ENCODE measurements around the gene TUBB3. TPM values are rescaled to one million over a fixed set of nuclear protein-coding genes. Genes with fewer than 3 reads are reported as not detected.

The TUBB3 gene
- total and polyA plus RNA-seq, 10 donors, result 0.41 to 4.3 (median 1.1) TPM; not detected in 2

DNA sequence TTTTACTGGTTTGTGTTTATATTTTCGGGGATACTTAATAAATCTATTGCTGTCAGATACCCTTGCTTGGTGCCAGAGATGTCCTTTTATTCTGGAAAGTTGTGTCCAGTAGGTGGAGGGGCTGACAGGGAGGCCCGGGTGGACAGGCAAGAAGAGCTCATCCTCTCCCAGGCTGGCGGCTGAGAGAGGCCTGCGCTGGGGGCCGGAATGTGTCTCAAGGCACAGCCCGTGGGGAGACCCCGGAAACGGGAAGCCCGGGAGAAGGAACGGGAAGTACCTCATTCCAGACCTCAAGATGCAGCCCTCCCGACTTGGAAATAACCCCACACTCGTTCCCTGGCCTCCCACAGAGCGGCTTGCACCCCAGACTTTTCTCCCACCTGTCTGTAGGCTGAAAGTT lies 12.9 kb downstream of the TUBB3 start:
- intact Hi-C loops (cut with DNase I; ENCODE audit: low total_unique reads), result no loop called here
- H3K4me1 ChIP-seq, result peaks cover 0 to 5% (median 0%) of the 10 kb centered on the region in 6 donors
- no peaks in the 10 kb centered on the region for H3K36me3 ChIP-seq
- no peak overlapping the region for H3K4me3 ChIP-seq
- TF ChIP-seq POLR2A (IDR thresholded peaks at IDR 0.05) (no peak), POLR2AphosphoS5 (IDR thresholded peaks at IDR 0.05) (no peak)
- TF ChIP-seq, protein P1, sequence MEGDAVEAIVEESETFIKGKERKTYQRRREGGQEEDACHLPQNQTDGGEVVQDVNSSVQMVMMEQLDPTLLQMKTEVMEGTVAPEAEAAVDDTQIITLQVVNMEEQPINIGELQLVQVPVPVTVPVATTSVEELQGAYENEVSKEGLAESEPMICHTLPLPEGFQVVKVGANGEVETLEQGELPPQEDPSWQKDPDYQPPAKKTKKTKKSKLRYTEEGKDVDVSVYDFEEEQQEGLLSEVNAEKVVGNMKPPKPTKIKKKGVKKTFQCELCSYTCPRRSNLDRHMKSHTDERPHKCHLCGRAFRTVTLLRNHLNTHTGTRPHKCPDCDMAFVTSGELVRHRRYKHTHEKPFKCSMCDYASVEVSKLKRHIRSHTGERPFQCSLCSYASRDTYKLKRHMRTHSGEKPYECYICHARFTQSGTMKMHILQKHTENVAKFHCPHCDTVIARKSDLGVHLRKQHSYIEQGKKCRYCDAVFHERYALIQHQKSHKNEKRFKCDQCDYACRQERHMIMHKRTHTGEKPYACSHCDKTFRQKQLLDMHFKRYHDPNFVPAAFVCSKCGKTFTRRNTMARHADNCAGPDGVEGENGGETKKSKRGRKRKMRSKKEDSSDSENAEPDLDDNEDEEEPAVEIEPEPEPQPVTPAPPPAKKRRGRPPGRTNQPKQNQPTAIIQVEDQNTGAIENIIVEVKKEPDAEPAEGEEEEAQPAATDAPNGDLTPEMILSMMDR (IDR thresholded peaks at IDR 0.05 in 8 of 11, conservative IDR thresholded peaks at IDR 0.05 in 3 of 11), result no peak
- 74 to 82% (median 80%) methylated on average over 13 of the region's 13 CpGs for WGBS, 5 donors
- H3K27me3 ChIP-seq (replicated peaks in 1 of 7), result peaks cover 0 to 33% (median 0%) of the 10 kb centered on the region in 7 donors
- H3K9me3 ChIP-seq, result no peaks in the 10 kb centered on the region
- no peak overlapping the region for H3K27ac ChIP-seq
- no peak for DNase-seq

DNA sequence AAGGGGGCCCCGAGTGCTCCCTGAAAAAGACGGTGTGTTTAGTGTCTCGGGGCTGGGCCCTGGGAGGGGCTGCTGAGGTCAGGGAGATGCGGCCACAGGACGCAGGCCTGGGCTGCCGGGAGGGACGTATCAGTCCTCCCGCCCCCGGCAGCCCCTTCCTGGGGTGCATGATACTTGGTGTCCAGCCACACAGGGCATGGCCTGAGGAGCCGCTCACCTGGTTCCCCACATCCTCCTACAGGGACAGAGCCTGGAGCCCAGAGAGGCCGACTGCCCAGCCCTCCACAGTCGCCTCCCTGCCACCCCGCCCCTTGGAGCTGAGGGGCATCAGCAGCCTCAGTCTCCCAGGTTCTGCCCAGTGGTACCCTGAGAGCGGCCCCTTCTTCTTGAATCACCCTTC lies 13.4 kb downstream of the TUBB3 start:
- no peaks in the 10 kb centered on the region for H3K36me3 ChIP-seq
- DNase-seq, result no peak
- intact Hi-C loops (cut with DNase I; ENCODE audit: low total_unique reads), result no loop called here
- no peaks in the 10 kb centered on the region for H3K9me3 ChIP-seq
- peaks cover 0 to 31% (median 0%) of the 10 kb centered on the region in 7 donors for H3K27me3 ChIP-seq (replicated peaks in 1 of 7)
- H3K4me3 ChIP-seq, result no peak overlapping the region
- no peak overlapping the region for H3K27ac ChIP-seq
- TF ChIP-seq, protein P1 (IDR thresholded peaks at IDR 0.05 in 8 of 11, conservative IDR thresholded peaks at IDR 0.05 in 3 of 11), result no peak
- TF ChIP-seq POLR2AphosphoS5 (IDR thresholded peaks at IDR 0.05), result no peak
- TF ChIP-seq POLR2A (IDR thresholded peaks at IDR 0.05), result no peak
- 87 to 92% (median 91%) methylated on average over 11 to 14 of the region's 14 CpGs for WGBS, 5 donors
- peaks cover 0 to 2% (median 0%) of the 10 kb centered on the region in 6 donors for H3K4me1 ChIP-seq

DNA sequence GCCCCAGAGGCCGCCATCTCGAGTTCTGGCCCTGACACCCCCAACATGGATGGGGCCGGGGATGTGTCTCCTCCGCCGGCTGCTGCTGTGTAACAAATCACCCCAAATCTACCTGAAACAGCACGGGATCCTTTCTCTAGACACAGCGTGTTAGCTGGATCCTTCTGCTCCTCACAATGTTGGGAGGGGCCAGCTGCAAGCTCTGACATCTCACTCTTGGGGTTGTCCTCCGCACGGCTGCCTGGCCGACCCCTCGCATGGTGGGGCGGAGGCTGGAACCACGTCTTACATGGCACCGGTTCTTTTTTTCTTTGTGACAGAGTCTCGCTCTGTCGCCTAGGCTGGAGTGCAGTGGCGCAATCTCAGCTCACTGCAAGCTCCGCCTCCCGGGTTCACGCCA lies 13.8 kb downstream of the TUBB3 start:
- Histone ChIP-seq H3K4me3 (no peak overlapping the region), H3K27me3 (replicated peaks in 1 of 7) (peaks cover 0 to 31% (median 0%) of the 10 kb centered on the region in 7 donors), H3K4me1 (no peaks in the 10 kb centered on the region), H3K36me3 (no peaks in the 10 kb centered on the region), H3K9me3 (no peaks in the 10 kb centered on the region), H3K27ac (no peak overlapping the region)
- DNase-seq, result no peak
- TF ChIP-seq, protein P1 (IDR thresholded peaks at IDR 0.05 in 8 of 11, conservative IDR thresholded peaks at IDR 0.05 in 3 of 11), result no peak
- TF ChIP-seq POLR2A (IDR thresholded peaks at IDR 0.05), result no peak
- no peak for TF ChIP-seq POLR2AphosphoS5 (IDR thresholded peaks at IDR 0.05)
- WGBS, 5 donors, result 88 to 93% (median 90%) methylated on average over 20 of the region's 20 CpGs
- intact Hi-C loops (cut with DNase I; ENCODE audit: low total_unique reads), result no loop called here

DNA sequence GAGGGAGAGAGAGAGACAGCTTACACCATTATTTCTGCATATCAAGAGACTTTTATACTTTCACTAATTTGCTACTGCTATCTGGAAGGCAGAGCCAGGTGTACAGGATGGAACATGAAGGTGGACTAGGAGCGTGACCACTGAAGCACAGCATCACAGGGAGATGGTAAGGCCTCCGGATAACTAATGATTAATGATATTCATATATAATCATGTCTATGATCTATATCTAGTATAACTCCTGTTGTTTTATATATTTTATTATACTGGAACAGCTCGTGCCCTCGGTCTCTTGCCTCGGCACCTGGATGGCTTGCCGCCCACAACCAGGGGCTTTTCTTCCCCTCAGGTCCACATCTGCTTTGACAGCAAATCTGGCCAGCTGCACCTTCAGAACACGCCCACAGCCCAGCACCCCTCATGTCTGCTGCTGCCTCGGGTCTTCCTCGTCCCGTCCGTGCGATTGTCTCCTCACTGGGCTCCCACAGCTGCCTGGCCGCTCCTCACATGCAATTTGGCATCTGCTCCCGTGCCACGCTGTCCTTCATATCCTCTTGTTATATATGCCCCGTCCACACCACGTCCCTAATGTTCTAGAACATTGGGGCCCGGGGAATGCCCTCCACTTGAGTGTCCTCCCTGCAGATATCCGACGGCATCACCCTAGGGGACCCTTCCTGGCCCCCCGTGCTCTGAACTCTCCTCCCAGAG lies 15.2 kb downstream of the TUBB3 start:
- WGBS, 5 donors, result 79 to 86% (median 83%) methylated on average over 21 of the region's 21 CpGs
- TF ChIP-seq POLR2A (IDR thresholded peaks at IDR 0.05) (no peak), POLR2AphosphoS5 (IDR thresholded peaks at IDR 0.05) (no peak)
- TF ChIP-seq, protein P1 (IDR thresholded peaks at IDR 0.05 in 8 of 11, conservative IDR thresholded peaks at IDR 0.05 in 3 of 11), result no peak
- peaks cover 0 to 37% (median 0%) of the 10 kb centered on the region in 7 donors for H3K27me3 ChIP-seq (replicated peaks in 1 of 7)
- DNase-seq, result no peak
- H3K9me3 ChIP-seq, result no peaks in the 10 kb centered on the region
- H3K4me3 ChIP-seq, result no peak overlapping the region
- H3K4me1 ChIP-seq, result no peaks in the 10 kb centered on the region
- intact Hi-C loops (cut with DNase I; ENCODE audit: low total_unique reads), result no loop called here
- H3K36me3 ChIP-seq, result no peaks in the 10 kb centered on the region
- no peak overlapping the region for H3K27ac ChIP-seq
